ENCODE data around the gene SERPINH1. TPM values are rescaled to one million over a fixed set of nuclear protein-coding genes. Genes with fewer than 3 reads are reported as not detected.

Gene SERPINH1
- polyA plus RNA-seq (2011; rRNA removed) (70.7 and 79.3 TPM in 2 replicates), polyA plus RNA-seq (2017; fragmentation: RNase III; extraction: RNeasy Plus Mini Kit Qiagen cat#74134 plus additional on column Dnase treatment) (151 to 162 TPM (median 151 TPM) in 3 replicates), polyA minus RNA-seq (2011; rRNA and poly(A)+ RNA removed) (48.4 and 51.1 TPM in 2 replicates)
- polyA plus RNA-seq (2012; cell fraction: cytosol; rRNA removed) = 113 and 144 TPM in 2 replicates
- 212 and 377 TPM in 2 replicates for polyA plus RNA-seq (2012; cell fraction: nucleus; rRNA removed)

DNA sequence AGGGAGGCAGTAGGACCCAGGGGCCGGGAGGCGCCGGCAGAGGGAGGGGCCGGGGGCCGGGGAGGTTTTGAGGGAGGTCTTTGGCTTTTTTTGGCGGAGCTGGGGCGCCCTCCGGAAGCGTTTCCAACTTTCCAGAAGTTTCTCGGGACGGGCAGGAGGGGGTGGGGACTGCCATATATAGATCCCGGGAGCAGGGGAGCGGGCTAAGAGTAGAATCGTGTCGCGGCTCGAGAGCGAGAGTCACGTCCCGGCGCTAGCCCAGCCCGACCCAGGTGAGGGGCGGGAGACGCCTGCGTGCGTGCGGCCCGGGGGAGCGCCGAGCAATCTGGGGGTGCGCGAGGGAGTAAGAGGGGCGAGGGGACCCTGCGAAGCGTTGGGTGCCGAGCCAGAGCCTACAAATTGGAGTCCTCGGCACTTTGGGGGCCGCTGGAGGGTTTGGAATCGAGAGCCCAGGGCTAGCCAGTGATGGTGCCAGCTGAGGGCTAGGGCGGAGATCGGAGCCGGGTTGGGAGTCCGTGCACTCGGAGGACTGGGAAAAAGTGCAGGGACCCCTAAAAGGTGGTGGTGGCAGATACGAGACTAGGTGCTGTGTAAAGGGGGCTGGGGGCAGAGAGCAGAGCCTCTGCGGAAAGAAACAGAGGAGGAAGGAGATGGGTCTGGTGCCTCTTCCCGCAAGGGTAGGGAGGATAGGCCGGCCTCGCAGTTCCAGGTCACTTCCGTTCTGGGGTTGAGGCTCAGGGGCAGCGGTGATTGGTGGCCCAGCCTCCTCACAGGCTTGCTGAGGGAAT lies at the start of gene SERPINH1:
SERPINH1 (plus strand) TSS at position 206 of the 788 bp plus-strand sequence. CDS start 4,097 bp downstream, outside the sequence.
- TF ChIP-seq MAX (IDR thresholded peaks at IDR 0.05) (peak; percentile 42; the same call in 1 of the 2 replicates), HES2 (IDR thresholded peaks at IDR 0.05) (no peak), RFX5 (IDR thresholded peaks at IDR 0.05) (no peak), MAZ (IDR thresholded peaks at IDR 0.05; ENCODE audit: borderline replicate concordance, low read depth, low read length) (no peak), MAFK (IDR thresholded peaks at IDR 0.05; ENCODE audit: partially characterized antibody) (no peak), NR3C1 (IDR thresholded peaks at IDR 0.05) (no peak), EHF (CRISPR knock-in tag; IDR thresholded peaks at IDR 0.05) (no peak), POLR2A (IDR thresholded peaks at IDR 0.05; ENCODE audit: low read length) (peak; percentile 91), ZC3H11A (IDR thresholded peaks at IDR 0.05) (no peak), JUN (IDR thresholded peaks at IDR 0.05) (peak; percentile 82 to 85), BCL3 (IDR thresholded peaks at IDR 0.05) (peak; percentile 89)
- H3K4me2 ChIP-seq = peak within 1 kb of the TSS; percentile 96
- H3K4me3 ChIP-seq = peak within 1 kb of the TSS; percentile 90
- H3K4me1 ChIP-seq = peaks cover 62% of the 10 kb centered on the region
- ATAC-seq (peak; percentile 89 to 95), DNase-seq (ENCODE audit: low read depth in 1 of 2, low spot score in 1 of 2) (peak; percentile 89 to 97), FAIRE-seq (no peak)
- no peaks in the 10 kb centered on the region for H3K9me3 ChIP-seq
- WGBS (ENCODE audit: missing lambda C conversion rate) = 3% methylated on average over 38 of the region's 51 CpGs
- POLR2A ChIA-PET = interaction anchor here (0.6 to 2.0 kb wide), 8 partner anchors 9 to 42 kb away, joined by 3 to 24 read pairs (median 6); no protein-coding TSS in a partner anchor
- peak within 1 kb of the TSS; percentile 97 for H3K27ac ChIP-seq
- CTCF ChIA-PET = interaction anchor here (0.9 to 17.9 kb wide), 5 partner anchors 13 to 116 kb away, joined by 3 to 137 read pairs (median 7); no protein-coding TSS in a partner anchor

- ChIA-PET POLR2A (no interaction called here), CTCF (interaction anchor here (1.0 to 1.7 kb wide), 3 partner anchors 13 to 124 kb away, joined by 3 to 4 read pairs (median 4); no protein-coding TSS in a partner anchor)
- Histone ChIP-seq H3K4me1 (peaks cover 34% of the 10 kb centered on the region), H3K27ac (peak overlapping the region; percentile 11 to 74; a peak in 4 of 6 replicates), H3K9me3 (no peaks in the 10 kb centered on the region), H3K4me2 (peak overlapping the region; percentile 46), H3K4me3 (no peak overlapping the region)
- ATAC-seq (peak; percentile 40 to 79; a peak in 4 of 6 replicates), FAIRE-seq (no peak), DNase-seq (ENCODE audit: low read depth in 1 of 2, low spot score in 1 of 2) (peak; percentile 38 to 82)
- WGBS (ENCODE audit: missing lambda C conversion rate) = 5% methylated on average over 5 of the region's 5 CpGs
- no peak for TF ChIP-seq NFE2L2 (conservative IDR thresholded peaks at IDR 0.05; ENCODE audit: low read length)
- TF ChIP-seq KDM1A (IDR thresholded peaks at IDR 0.05; ENCODE audit: low read depth) = peak; percentile 94
- peak; percentile 94; the same call in 1 of the 2 replicates for TF ChIP-seq RCOR1 (IDR thresholded peaks at IDR 0.05; ENCODE audit: low read depth, low read length)
- TF ChIP-seq HDAC2 (IDR thresholded peaks at IDR 0.05) = peak; percentile 75; the same call in 1 of the 2 replicates
These were observed 48.8 kb upstream of the SERPINH1 start for GRCh38 chr11:75513250-75513649.

GRCh38 chr11:75514596-75514995 lies 47.5 kb upstream of the SERPINH1 start:
- no peaks in the 10 kb centered on the region for H3K9me3 ChIP-seq
- no peak for ATAC-seq
- H3K27ac ChIP-seq = no peak overlapping the region
- no peak for DNase-seq (ENCODE audit: low read depth in 1 of 2, low spot score in 1 of 2)
- TF ChIP-seq, protein P1, sequence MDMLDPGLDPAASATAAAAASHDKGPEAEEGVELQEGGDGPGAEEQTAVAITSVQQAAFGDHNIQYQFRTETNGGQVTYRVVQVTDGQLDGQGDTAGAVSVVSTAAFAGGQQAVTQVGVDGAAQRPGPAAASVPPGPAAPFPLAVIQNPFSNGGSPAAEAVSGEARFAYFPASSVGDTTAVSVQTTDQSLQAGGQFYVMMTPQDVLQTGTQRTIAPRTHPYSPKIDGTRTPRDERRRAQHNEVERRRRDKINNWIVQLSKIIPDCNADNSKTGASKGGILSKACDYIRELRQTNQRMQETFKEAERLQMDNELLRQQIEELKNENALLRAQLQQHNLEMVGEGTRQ (IDR thresholded peaks at IDR 0.05) = no peak
- TF ChIP-seq GATA3 (IDR thresholded peaks at IDR 0.05; ENCODE audit: borderline replicate concordance) (no peak), HDAC2 (IDR thresholded peaks at IDR 0.05) (no peak), ZFP36 (IDR thresholded peaks at IDR 0.05; ENCODE audit: borderline replicate concordance, partially characterized antibody) (no peak), CEBPB (IDR thresholded peaks at IDR 0.05) (no peak), POLR2A (IDR thresholded peaks at IDR 0.05; ENCODE audit: low read length) (no peak), ZSCAN20 (CRISPR knock-in tag; IDR thresholded peaks at IDR 0.05) (no peak), PHF8 (IDR thresholded peaks at IDR 0.05; ENCODE audit: borderline replicate concordance, low read depth) (no peak), REST (IDR thresholded peaks at IDR 0.05) (no peak), NFE2L2 (conservative IDR thresholded peaks at IDR 0.05; ENCODE audit: low read length) (no peak), RARB (CRISPR knock-in tag; IDR thresholded peaks at IDR 0.05) (no peak), MAZ (IDR thresholded peaks at IDR 0.05; ENCODE audit: borderline replicate concordance, low read depth, low read length) (no peak), MAX (IDR thresholded peaks at IDR 0.05) (no peak), EHMT2 (IDR thresholded peaks at IDR 0.05; ENCODE audit: low read depth) (no peak), JUN (IDR thresholded peaks at IDR 0.05) (no peak)
- FAIRE-seq = no peak
- no peak overlapping the region for H3K4me3 ChIP-seq
- ChIA-PET POLR2A (no interaction called here), CTCF (interaction anchor here (1.1 to 3.8 kb wide), 3 partner anchors 16 to 125 kb away, joined by 3 to 19 read pairs (median 4); no protein-coding TSS in a partner anchor)
- H3K4me1 ChIP-seq = peaks cover 24% of the 10 kb centered on the region
- no peak overlapping the region for H3K4me2 ChIP-seq
